COR-L47 (cell line): ENCODE data around the gene PAXX.

Source experiments
- DNase-seq: peaks from one replicate; lab custom pipeline; 2025; lab: John Stamatoyannopoulos, UW

Gene PAXX, protein sequence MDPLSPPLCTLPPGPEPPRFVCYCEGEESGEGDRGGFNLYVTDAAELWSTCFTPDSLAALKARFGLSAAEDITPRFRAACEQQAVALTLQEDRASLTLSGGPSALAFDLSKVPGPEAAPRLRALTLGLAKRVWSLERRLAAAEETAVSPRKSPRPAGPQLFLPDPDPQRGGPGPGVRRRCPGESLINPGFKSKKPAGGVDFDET

DNA sequence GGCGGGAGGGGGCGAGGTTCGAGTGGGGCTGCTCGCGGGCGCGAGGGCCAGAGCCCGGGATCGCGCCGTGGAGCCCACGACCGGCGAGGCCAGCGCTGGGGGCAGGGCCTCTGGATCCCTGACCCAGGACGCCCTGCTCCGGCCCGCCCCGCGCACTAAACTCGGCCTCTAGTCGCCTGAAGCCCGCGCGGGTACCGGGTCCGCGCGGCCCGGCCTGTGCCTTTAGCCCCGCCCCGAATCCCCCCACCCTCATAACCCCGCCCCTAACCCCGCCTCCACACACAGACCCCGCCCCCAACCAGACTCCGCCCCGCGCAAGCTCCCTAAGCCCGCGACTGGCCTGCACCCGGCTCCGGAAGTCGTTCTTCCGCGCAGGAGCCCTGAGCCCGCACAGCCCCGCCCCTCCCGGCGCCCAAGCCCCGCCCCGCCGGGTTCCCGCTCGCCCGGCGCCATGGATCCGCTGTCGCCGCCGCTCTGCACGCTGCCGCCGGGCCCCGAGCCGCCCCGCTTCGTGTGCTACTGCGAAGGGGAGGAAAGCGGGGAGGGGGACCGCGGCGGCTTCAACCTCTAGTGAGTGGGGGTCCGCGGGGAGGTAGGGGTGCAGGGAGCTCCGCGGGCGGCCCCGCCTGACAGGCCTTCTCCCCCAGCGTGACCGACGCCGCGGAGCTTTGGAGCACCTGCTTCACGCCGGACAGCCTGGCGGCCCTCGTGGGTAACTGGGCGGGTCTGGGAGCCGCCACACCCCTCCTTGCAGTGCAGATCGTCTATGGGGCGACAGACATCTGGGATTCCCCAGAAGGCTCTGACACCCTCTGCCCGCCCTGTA, at the start of gene PAXX:
Gene PAXX (plus strand): TSS at position 430 of the 826 bp plus-strand sequence. CDS start 22 bp downstream, at position 452.
- DNase-seq: peak; percentile 85

DNA sequence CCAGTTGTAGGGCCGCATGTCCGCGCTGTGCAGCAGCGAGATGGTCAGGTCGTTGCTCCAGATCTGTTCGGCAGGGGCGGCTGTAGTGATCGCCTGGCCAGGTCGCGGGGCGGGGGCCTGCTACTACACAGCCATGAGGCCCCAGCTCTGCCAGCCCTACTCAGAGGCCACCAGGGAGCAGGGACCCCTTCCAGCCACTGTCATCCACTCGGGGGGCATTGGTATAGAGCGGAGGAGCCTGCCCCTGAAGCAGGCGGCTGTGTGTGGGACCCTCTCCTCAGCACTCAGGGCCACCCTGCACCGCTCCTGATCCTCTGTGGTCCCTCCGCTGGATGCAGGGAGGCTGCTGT, 49.4 kb upstream of the PAXX start:
- DNase-seq: no peak

DNA sequence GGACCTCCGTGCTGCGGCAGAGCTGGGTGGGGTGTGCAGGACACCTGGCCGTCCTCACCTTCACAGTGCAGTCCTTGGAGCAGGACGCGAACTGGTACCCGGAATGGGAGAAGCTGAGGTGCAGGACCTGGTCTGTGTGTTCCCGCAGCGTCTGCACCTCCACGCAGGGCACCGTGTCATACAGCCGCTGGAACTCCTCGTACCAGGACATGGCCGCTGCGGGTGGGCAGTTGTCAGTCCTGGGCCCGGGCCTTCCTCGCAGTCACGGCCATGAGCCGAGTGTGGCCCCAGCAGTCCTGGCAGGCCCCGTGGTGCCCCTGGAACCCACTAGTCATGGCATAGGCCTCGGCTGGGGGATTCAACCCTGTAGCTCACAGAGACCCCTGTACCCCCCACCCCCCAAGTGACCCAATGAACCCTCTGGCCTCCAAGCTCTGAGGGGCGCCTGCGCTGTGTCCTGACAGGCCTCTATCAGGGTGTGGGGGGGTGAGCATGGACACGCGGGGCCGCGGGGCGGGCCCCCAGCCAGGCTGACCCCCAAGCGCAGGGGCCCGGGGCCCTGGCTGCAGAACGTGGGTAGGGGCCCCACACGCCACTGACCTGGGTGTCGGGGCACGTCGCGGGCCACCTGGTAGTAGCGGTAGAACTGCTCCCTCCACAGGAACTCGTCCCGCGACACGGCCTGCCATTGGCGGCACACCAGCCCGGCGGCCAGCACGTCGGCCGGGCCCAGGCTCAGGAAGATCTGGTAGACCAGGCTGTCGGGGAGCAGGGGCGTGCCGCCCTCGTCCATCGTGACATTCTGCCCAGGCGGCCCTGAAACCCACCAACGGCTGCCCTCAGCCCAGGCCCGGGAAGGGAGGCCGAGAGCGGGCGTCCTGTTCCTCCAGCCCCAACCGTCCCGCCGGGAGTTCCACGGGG, 48.7 kb upstream of the PAXX start:
- DNase-seq: no peak

DNA sequence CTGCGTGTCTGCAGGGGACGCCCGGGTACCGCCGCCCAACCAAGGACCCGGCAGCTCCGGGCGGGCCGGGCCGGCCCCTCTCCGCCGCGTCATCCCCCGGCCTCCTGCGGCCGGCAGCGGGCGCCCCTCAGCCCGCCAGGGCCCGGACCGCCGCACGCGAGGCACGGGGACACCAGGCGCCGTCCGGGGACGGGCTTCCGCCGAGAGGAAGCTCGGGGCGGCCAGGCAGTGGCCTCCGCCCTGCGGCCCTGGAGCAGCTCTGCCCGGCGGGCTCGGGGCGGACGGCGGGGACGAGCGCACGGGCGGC, 48.1 kb upstream of the PAXX start:
- no peak for DNase-seq

DNA sequence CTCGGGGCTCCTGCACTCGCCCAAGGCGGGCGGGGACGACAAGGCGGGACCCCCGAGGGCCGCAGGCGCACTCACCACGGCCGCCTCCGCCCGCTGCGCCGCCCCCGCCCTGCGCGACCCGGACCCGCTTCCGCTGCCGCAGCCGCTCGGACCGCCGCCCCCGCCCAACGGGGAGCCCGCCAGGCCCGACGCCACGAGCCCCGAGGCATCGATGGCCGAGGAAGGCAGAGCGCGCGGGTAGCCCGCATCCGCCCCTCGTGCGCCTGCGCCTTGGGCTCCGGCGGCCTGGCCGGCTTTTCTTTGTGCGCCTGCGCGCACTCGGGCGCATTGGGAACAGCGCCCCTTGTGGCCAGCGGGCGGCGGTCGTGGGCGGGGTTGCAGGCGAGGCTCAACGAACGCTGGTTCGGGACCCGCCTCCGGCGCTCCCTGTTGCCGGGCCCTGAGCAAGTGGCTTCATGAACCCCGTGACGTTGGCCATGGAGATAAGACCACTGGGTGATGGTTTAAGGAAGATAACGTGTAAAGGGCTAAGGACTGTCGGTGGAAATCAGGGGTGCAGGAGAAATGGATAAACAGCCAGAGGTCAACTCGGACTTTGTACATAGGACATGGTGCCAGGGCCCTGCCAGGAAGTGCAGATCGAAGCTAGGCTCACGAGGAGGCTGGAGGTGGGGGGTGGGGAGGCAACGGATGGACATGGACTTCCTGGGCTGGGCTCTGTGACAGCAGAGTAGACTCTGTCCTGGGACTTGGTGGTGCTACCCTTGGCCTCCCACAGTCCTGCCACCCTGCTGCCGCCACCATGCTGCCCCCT, 47.5 kb upstream of the PAXX start, which contains the start of the genes C8G and FBXW5:
Gene C8G (plus strand): TSS at position 725 of the 814 bp plus-strand sequence. CDS start 78 bp downstream, at position 803.
Gene FBXW5 (minus strand): TSS at position 220 of the 814 bp plus-strand sequence. CDS start 655 bp downstream, outside the sequence.
- peak; percentile 90 for DNase-seq

DNA sequence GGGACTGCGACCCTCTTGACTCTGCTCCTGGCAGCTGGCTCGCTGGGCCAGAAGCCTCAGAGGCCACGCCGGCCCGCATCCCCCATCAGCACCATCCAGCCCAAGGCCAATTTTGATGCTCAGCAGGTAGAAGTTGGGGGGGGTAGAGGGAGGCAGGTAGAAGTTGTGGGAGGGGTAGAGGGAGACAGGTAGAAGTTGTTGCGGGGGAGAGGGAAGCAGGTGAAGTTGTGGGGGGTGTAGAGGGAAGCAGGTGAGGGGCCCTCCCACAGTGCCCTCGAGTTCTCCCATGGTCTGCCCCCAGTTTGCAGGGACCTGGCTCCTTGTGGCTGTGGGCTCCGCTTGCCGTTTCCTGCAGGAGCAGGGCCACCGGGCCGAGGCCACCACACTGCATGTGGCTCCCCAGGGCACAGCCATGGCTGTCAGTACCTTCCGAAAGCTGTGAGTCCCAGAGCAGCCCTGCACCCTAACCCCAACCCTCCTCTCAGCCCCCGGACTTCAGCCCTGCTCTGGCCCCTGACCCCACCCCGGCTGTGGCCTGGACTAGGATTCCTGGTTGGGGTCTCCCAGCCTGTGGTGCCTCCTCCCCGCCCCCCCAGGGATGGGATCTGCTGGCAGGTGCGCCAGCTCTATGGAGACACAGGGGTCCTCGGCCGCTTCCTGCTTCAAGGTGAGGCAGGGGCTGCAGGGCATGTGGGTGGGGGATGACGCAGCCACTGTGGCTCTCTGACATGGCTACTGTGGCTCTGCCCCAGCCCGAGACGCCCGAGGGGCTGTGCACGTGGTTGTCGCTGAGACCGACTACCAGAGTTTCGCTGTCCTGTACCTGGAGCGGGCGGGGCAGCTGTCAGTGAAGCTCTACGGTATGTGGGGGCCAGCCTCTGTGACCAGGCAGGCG, 46.6 kb upstream of the PAXX start:
- no peak for DNase-seq

DNA sequence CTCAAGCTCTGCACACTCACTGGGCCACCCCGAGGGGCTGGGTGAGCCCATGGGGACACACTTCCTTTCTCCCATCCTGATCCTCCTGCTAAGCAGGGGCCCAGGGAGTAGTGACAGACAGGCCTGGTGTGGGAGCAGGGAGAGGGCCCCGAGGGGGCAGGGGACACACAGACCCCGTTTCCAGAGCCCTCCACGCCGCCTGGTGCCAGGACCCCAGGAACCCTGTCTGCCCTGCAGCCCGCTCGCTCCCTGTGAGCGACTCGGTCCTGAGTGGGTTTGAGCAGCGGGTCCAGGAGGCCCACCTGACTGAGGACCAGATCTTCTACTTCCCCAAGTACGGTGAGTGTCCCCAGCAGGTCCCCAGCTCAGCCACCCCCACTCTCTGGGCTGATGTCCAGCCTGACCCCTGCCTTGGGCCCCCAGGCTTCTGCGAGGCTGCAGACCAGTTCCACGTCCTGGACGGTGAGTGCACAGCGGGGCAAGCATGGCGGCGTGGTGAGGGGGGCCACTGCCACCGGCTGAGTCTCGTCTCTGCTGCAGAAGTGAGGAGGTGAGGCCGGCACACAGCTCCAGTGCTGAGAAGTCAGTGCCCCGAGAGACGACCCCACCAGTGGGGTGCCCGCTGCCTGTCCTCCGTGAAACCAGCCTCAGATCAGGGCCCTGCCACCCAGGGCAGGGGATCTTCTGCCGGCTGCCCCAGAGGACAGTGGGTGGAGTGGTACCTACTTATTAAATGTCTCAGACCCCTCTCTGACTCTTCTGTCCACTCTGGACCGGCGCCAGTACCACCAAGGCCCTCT, 45.8 kb upstream of the PAXX start:
- no peak for DNase-seq

DNA sequence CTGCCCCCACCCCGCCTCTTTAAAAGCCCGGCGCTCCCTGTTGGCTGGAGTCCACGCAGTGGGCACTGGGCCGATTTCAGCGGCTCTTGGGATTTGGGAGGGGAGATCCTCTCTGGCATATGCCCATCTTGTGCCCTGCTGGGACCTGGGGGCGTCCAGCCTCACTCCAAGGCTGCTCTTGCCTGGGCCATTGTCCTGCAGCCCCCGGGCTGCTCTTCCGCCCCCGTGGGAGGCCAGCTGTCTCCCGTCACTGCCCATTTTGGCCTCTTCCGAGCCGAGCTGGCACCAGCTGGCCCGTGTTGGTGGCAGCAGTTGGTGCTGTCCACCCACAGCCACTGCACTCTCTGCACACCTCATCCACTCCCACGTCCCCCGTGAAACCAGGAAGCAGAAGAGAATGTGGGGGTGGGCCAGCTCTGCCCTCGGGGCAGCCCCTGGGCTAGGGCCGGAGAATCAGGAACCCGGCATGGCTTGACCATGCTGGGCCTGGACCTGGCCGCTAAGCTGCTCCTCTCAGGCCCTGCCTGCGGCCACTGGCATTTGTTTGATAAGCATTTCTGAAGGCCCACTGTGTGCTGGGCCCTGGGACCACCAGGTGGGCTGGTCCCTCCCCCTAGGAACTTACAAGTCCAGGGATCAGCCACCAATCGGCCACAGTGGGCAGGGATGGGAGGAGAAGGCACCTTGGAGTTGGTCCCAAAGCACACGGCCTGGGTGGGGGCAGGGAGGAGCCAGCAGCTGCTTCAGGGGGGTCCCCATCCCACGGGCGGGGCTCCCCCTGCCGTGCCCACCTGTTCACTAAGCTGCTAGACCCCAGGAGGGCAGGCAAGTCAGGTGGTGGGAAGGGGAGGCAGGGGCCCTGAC, 45.0 kb upstream of the PAXX start:
- no peak for DNase-seq

DNA sequence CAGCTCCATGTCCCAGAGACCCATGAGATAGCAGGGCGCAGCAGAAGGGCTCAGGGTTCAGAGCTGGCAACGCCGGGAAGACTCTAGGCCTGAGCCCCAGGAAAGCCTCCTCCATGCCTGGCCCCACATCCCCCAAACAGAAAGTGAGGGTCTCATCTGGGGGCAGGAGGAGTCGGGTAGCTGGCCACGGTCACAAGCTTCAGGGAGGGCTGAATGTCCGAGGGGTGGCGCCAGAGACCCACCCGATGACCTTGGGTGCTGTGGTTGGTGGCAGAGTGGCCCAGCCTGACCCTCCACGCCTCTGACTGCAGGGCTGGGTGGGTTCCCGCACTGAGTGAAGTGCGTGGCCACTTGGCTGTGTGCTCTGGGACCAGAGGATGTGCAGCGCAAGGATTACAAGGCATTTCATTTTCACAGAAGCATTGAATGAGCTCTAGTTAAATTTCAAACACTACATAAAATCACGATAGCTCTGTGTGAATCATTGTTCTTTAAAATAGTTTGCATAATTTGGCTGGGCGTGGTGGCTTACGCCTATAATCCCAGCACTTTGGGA, 44.2 kb upstream of the PAXX start:
- DNase-seq: no peak

DNA sequence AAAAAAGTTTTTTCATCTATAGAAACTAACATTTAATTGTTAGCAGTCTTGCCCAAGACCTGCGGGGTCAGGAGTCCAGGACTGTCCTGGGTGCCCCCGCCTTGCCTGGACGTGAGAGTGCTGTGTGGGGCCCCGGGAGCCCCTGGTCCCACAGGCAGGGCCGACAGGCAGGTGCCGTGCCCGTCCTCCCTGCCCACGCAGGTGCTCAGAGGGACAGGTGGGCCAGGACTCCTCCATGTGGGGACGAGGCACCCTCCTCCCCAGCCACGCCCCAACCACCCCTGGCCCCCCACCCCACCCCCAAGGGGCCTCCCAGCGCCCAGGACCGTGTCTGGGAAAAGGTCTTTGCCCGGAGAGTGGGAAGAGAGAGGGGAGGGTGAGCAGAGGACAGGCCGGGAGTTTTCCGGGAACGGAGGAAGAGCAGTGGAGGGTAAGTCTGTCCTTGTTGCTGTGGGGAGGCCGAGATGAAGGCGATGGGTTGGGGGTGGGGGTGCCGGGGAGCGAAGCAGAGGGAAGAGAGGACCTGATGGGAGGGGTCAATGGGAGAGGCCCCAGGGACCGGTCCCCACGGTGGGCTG, 42.9 kb upstream of the PAXX start:
- DNase-seq: no peak

DNA sequence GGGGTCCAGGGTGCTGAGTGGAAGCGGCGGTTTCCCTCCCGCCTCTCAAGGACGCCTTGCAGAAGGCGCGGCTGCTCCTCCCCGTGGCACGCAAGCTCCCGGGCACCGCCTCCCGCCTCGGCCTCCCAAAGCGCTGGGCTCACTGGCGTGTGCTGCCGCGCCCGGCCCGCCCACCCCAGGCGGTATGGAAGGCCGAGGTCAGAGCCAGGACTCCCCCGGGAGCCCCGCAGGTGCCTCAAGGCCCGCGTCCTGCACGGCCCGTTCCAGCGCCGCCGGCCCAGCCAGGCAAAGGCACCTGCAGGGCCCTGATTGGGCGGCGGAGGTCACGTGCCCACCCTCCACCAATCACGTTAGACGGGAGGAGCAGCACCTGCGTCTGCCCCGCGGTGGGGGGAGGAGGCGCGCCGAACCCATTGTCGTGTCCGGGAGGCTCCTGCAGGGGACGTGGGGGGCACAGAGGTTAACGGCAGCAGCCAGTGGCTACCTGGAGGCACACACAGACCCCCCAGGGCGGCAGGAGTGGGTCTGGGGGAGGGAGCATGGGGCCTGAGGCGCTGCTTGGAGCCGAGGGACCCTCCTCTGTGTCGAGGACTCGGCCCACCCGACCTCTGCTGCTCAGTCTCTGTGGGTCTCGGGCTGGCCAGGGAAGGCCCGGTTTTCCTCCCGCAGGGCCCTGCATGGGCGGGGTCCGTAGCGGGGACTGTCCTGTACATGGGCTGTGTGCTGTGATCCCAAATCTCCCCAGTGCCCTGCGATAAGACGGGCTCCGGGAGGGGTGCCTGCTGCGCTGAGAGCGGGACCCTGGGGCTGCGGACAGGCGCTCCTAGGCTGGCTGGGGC, 42.2 kb upstream of the PAXX start:
- peak; percentile 95 for DNase-seq

DNA sequence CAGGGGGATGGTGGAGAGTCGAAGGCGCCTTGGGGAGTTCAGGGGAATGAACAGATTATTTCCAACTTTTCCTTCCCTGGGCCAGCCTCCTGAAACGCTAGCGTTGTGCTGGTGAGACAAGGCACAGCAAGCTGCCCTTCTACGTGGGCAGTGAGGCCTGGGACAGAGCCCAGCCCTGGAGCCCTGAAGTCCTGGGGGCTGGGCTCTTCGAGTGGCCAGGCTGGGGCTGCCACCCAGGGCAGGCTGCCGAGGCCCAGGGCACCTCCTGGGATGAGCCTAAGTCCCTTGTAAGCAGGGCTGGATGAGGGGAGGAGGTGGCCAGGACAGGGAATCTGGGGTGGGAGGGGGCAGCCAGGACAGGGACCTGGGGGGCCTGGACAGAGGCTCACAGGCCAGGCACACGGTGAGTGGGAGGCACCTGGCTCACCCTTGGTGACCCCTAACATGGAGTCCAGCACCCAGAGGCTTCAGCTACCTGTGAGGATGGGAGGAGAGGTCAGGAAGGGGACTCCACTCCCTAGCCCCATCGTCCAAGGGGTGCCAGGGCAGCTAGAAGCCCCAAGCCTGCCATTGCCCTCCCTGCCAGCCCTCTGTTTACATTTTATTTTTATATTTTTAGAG, 41.5 kb upstream of the PAXX start:
- DNase-seq: no peak

DNA sequence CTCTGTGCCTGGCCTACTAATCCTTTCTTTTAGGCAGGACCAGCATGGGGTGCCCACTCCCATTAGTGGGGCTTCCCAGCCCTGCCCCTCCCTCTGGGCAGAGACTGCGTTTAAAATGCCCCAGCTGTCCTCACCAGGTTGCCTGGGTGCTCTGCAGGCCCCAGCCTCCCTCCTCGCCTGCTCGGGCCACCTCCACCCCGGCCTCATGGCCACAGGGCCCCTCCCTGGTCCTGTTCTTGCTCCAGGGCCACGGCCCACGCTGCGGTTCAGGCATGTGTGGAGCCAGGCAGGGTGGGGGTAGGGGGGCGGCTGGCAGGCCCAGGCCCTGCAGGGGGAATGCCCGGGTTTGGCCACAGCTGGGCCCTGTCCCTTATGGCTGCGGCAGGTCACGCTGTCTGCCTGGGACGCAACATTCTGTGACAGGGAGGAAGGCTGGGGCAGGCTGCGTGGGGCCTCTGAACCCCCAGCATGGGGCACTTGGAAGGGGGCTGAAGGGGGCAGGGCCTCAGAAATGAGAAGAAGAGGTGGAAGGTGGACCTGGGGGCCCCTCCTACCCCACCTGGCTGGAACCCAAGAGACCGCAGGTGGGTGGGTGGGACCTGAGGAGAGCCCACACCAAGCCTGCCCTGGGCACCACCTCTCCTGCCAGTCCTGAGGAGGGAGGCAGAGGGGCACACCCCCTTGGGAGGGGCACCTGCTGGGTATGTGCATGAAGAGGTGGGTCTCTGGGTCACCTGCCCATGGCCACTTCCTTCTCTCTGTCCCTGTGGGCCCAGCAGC, 40.5 kb upstream of the PAXX start, which contains the start of gene LCN12:
Gene LCN12 (plus strand): TSS at position 733 of the 780 bp plus-strand sequence. CDS start 55 bp downstream, outside the sequence.
- no peak for DNase-seq

DNA sequence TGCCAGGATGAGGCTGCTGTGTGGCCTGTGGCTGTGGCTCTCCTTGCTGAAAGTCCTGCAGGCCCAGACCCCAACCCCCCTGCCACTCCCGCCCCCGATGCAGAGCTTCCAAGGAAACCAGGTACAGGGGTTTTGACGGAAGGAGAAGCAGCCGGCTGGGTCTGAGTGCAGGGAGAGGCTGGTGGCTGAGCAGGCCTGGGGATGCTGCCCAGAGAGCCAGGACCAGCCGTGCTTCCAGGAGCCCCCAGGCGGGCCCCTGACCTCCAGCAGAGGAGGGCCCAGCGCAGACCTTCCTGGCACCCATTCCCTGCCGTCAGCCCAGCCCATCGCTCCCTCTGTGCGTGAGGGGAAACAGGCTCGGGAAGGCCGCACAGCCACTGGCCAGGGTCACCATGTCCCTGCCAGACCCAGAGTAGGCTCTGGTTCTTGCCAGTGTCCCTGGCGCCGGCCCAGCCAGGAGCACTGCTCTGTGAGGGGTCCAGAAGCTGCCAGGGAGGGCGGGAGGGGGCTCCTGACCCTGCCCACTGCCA, 39.8 kb upstream of the PAXX start:
- DNase-seq: no peak
